SKM-1 treated with dmso at 0.1 percent for 144 hours (cell line): Measurements from ENCODE around the gene CFAP97D2.
"Not testable (repeated sequence)": the region's sequence is repeated elsewhere in the genome, so short reads cannot be mapped to it uniquely, and the experiment has no call there.

Experiments used
- DNase-seq: peaks from one replicate; lab custom pipeline; 2025; ENCODE audit not compliant: unreplicated experiment; lab: John Stamatoyannopoulos, UW

CFAP97D2 gene

GRCh38 chr13:114194853-114195252 lies 15.8 kb downstream of the CFAP97D2 start:
- no peak for DNase-seq

- DNase-seq: no peak
Measured at GRCh38 chr13:114196629-114197028, 17.6 kb downstream of the CFAP97D2 start.

- no peak for DNase-seq
Measured at GRCh38 chr13:114198556-114198955, 19.5 kb downstream of the CFAP97D2 start.

- DNase-seq: not testable (repeated sequence)
Measured at GRCh38 chr13:114199526-114199925, 20.5 kb downstream of the CFAP97D2 start.

- no peak for DNase-seq
Measured at GRCh38 chr13:114199954-114200353, 20.9 kb downstream of the CFAP97D2 start.

GRCh38 chr13:114200399-114200911 lies 21.4 kb downstream of the CFAP97D2 start:
- DNase-seq: no peak

- no peak for DNase-seq
Measured at GRCh38 chr13:114202581-114202980, 23.5 kb downstream of the CFAP97D2 start.

- no peak for DNase-seq
Measured at GRCh38 chr13:114203536-114203935, 24.5 kb downstream of the CFAP97D2 start.

- no peak for DNase-seq
Measured at GRCh38 chr13:114204894-114205293, 25.8 kb downstream of the CFAP97D2 start.

- no peak for DNase-seq
Measured at GRCh38 chr13:114208134-114208533, 29.1 kb downstream of the CFAP97D2 start.

- DNase-seq: no peak
Measured at GRCh38 chr13:114211446-114212157, 32.5 kb downstream of the CFAP97D2 start.

- no peak for DNase-seq
Measured at GRCh38 chr13:114212158-114212495, 33.1 kb downstream of the CFAP97D2 start.

- DNase-seq: no peak
Measured at GRCh38 chr13:114213980-114214379, 34.9 kb downstream of the CFAP97D2 start.

- DNase-seq: no peak
Measured at GRCh38 chr13:114219392-114219791, 40.3 kb downstream of the CFAP97D2 start.

GRCh38 chr13:114222461-114222968 lies 43.5 kb downstream of the CFAP97D2 start:
- DNase-seq: peak; percentile 54

GRCh38 chr13:114224201-114224600 lies 45.1 kb downstream of the CFAP97D2 start:
- DNase-seq: no peak

GRCh38 chr13:114225610-114226009 lies 46.6 kb downstream of the CFAP97D2 start:
- no peak for DNase-seq

- DNase-seq: no peak
Measured at GRCh38 chr13:114226088-114226487, 47.0 kb downstream of the CFAP97D2 start.

- peak; percentile 67 for DNase-seq
Measured at GRCh38 chr13:114226699-114227323, 47.8 kb downstream of the CFAP97D2 start.

- no peak for DNase-seq
Measured at GRCh38 chr13:114227528-114227927, 48.5 kb downstream of the CFAP97D2 start.

- no peak for DNase-seq
Measured at GRCh38 chr13:114228176-114228575, 49.1 kb downstream of the CFAP97D2 start.

- no peak for DNase-seq
Measured at GRCh38 chr13:114229506-114229905, 50.4 kb downstream of the CFAP97D2 start.
